Mesenchymal stem cell (in vitro differentiated cells and primary cell): Measurements from ENCODE around the gene ALPK3.

Experiments used
- DNase-seq: peaks from one replicate; pipeline ENCODE4 v3.0.0-alpha.2; 2013
- H2AFZ ChIP-seq: one replicate; pipeline ENCODE4 v1.6.1; 2013; ENCODE audit warnings: low read depth, mild to moderate bottlenecking, control low read depth, inconsistent platforms, low read length, moderate library complexity
- H2AK5ac ChIP-seq: 2 replicates; pipeline ENCODE4 v1.6.1; 2013; ENCODE audit warnings: low read length, moderate library complexity, mild to moderate bottlenecking, inconsistent platforms; ENCODE audit not compliant: severe bottlenecking
- H2BK120ac ChIP-seq: one replicate; pipeline ENCODE4 v1.6.1; 2013; ENCODE audit warnings: low read depth, mild to moderate bottlenecking, inconsistent platforms, low read length, moderate library complexity
- H2BK12ac ChIP-seq, 2 experiments: one replicate each; pipeline ENCODE4 v1.6.1; 2013; ENCODE audit warnings: inconsistent platforms in 2 of 2, low read length in 2 of 2, mild to moderate bottlenecking in 2 of 2, moderate library complexity in 2 of 2, control low read depth in 1 of 2
- H2BK15ac ChIP-seq: one replicate; pipeline ENCODE4 v1.6.1; 2013; ENCODE audit warnings: mild to moderate bottlenecking, low read depth, inconsistent platforms; ENCODE audit not compliant: poor library complexity, severe bottlenecking
- H2BK5ac ChIP-seq: 2 replicates; pipeline ENCODE4 v1.6.1; 2013; ENCODE audit warnings: low read depth, mild to moderate bottlenecking, low read length, control low read depth, inconsistent platforms; ENCODE audit not compliant: poor library complexity, severe bottlenecking
- H3K14ac ChIP-seq, 2 experiments: one replicate each; pipeline ENCODE4 v1.6.1; 2013; ENCODE audit warnings: inconsistent platforms in 2 of 2, low read length in 2 of 2, control low read depth in 1 of 2, mild to moderate bottlenecking in 1 of 2, moderate library complexity in 1 of 2
- H3K18ac ChIP-seq, 2 experiments: one replicate each; pipeline ENCODE4 v1.6.1; 2013; ENCODE audit warnings: inconsistent platforms in 2 of 2, low read length in 2 of 2, control low read depth in 1 of 2, low read depth in 1 of 2, mild to moderate bottlenecking in 1 of 2
- H3K23ac ChIP-seq, 2 experiments: one replicate each; pipeline ENCODE4 v1.6.1; 2013; ENCODE audit warnings: inconsistent platforms in 2 of 2, low read length in 2 of 2, mild to moderate bottlenecking in 2 of 2, moderate library complexity in 2 of 2, control low read depth in 1 of 2
- H3K27ac ChIP-seq: 2 replicates; pipeline ENCODE4 v1.5.1; 2013; ENCODE audit warnings: mild to moderate bottlenecking, moderate library complexity, low read length, control low read depth, inconsistent platforms; ENCODE audit not compliant: poor library complexity, severe bottlenecking
- H3K27me3 ChIP-seq, 2 experiments: 2 replicates each; pipeline versions ENCODE4 v1.6.1 to v1.7.0; 2013; ENCODE audit warnings: low read length in 2 of 2, mild to moderate bottlenecking in 2 of 2, moderate library complexity in 2 of 2, control low read depth in 1 of 2, inconsistent platforms in 1 of 2; ENCODE audit not compliant: control insufficient read depth in 1 of 2, insufficient read depth in 1 of 2
- H3K36me3 ChIP-seq, 2 experiments: 2 replicates each; pipeline versions ENCODE4 v1.6.1 to v1.7.0; 2013; ENCODE audit warnings: low read length in 2 of 2, control low read depth in 1 of 2, inconsistent platforms in 1 of 2, low read depth in 1 of 2, mild to moderate bottlenecking in 1 of 2; ENCODE audit not compliant: insufficient read depth in 2 of 2, control insufficient read depth in 1 of 2
- H3K4ac ChIP-seq, 2 experiments: one replicate each; pipeline ENCODE4 v1.6.1; 2013; ENCODE audit warnings: inconsistent platforms in 2 of 2, low read length in 2 of 2, mild to moderate bottlenecking in 2 of 2, moderate library complexity in 2 of 2, control low read depth in 1 of 2, low read depth in 1 of 2
- H3K4me1 ChIP-seq: 2 replicates; pipeline ENCODE4 v1.6.1; 2013; ENCODE audit warnings: low read depth, low read length, control low read depth; ENCODE audit not compliant: control insufficient read depth, insufficient read depth
- H3K4me2 ChIP-seq: 2 replicates; pipeline ENCODE4 v1.6.1; 2013; ENCODE audit warnings: low read length, mild to moderate bottlenecking, inconsistent platforms; ENCODE audit not compliant: poor library complexity, severe bottlenecking
- H3K4me3 ChIP-seq, 2 experiments: 2 replicates each; pipeline versions ENCODE4 v1.5.1 to v1.7.0; 2013; ENCODE audit warnings: low read length in 2 of 2, mild to moderate bottlenecking in 2 of 2, control low read depth in 1 of 2, low read depth in 1 of 2; ENCODE audit not compliant: insufficient read depth in 1 of 2
- H3K79me1 ChIP-seq: replicated peaks from 2 replicates; pipeline ENCODE4 v1.6.1; 2013; ENCODE audit warnings: mild to moderate bottlenecking, control low read depth, low read length, inconsistent platforms; ENCODE audit not compliant: poor library complexity, severe bottlenecking
- H3K9ac ChIP-seq: 2 replicates; pipeline ENCODE4 v1.7.0; 2013; ENCODE audit warnings: mild to moderate bottlenecking, low read length, moderate library complexity
- H3K9me3 ChIP-seq: 2 replicates; pipeline ENCODE4 v1.7.0; 2013; ENCODE audit warnings: mild to moderate bottlenecking, low read length; ENCODE audit not compliant: control insufficient read depth
- H4K8ac ChIP-seq: one replicate; pipeline ENCODE4 v1.6.1; 2013; ENCODE audit warnings: inconsistent platforms, mild to moderate bottlenecking, low read length, moderate library complexity
- H4K91ac ChIP-seq: one replicate; pipeline ENCODE4 v1.6.1; 2013; ENCODE audit warnings: mild to moderate bottlenecking, low read length, inconsistent platforms
- WGBS: methylation state at CpG from one replicate; pipeline ENCODE4 v1.1.7; 2013; ENCODE audit warnings: mixed read lengths; 5-methylcytosine and 5-hydroxymethylcytosine counted together

Gene ALPK3

DNA sequence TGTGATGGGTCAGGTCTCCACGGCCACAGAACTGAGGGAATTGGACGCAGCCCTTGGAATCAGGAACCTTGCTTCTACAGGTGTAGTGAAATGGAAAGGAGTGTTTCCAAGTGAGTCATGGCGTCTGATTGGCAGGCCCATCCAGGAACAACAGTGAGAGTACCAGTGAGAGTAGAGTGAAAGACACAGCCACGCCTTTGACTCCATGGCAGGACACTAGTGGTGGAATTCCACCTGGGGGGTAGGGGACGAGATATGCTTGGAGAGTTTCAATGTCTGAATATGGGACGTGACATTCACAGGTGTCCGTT lies 64.3 kb downstream of the ALPK3 start:
- no peak overlapping the region for H3K9ac ChIP-seq
- H3K79me1 ChIP-seq, result no peaks in the 10 kb centered on the region
- H3K27me3 ChIP-seq, result peaks cover 0 to 12% of the 10 kb centered on the region in 2 experiments
- no peak overlapping the region for H2BK15ac ChIP-seq
- peaks cover 7% of the 10 kb centered on the region for H3K4me1 ChIP-seq
- no peak overlapping the region for H3K27ac ChIP-seq
- no peak for DNase-seq
- no peaks in the 10 kb centered on the region for H3K36me3 ChIP-seq
- H3K4me2 ChIP-seq, result no peak overlapping the region
- no peak overlapping the region for H4K8ac ChIP-seq
- H3K14ac ChIP-seq, result no peak overlapping the region
- H3K4me3 ChIP-seq, result no peak overlapping the region
- H3K9me3 ChIP-seq, result no peaks in the 10 kb centered on the region
- H3K4ac ChIP-seq, result no peak overlapping the region
- H3K23ac ChIP-seq, result no peak overlapping the region
- H2BK12ac ChIP-seq, result no peak overlapping the region
- H2BK120ac ChIP-seq, result no peak overlapping the region
- no peak overlapping the region for H3K18ac ChIP-seq
- H2BK5ac ChIP-seq, result no peak overlapping the region
- WGBS, result 90% methylated on average over 7 of the region's 7 CpGs
- H4K91ac ChIP-seq, result no peak overlapping the region
- no peak overlapping the region for H2AK5ac ChIP-seq
- H2AFZ ChIP-seq, result no peak overlapping the region

- Histone ChIP-seq H2BK5ac (no peak overlapping the region), H3K14ac (no peak overlapping the region), H3K27ac (no peak overlapping the region), H4K8ac (no peak overlapping the region), H2BK12ac (no peak overlapping the region), H2AK5ac (no peak overlapping the region), H4K91ac (no peak overlapping the region), H3K9me3 (no peaks in the 10 kb centered on the region), H3K4me3 (no peak overlapping the region), H2BK120ac (no peak overlapping the region), H3K4me1 (peaks cover 7% of the 10 kb centered on the region), H3K79me1 (no peaks in the 10 kb centered on the region), H2BK15ac (no peak overlapping the region), H3K9ac (no peak overlapping the region), H3K4me2 (no peak overlapping the region), H3K27me3 (peaks cover 0 to 13% of the 10 kb centered on the region in 2 experiments), H3K4ac (no peak overlapping the region), H2AFZ (no peak overlapping the region), H3K23ac (no peak overlapping the region), H3K36me3 (no peaks in the 10 kb centered on the region), H3K18ac (no peak overlapping the region)
- WGBS, result 90% methylated on average over 4 of the region's 6 CpGs
- no peak for DNase-seq
Observed at GRCh38 chr15:84883466-84883865, 66.3 kb downstream of the ALPK3 start.

- Histone ChIP-seq H3K4ac (no peak within 1 kb of the TSS), H2BK120ac (no peak within 1 kb of the TSS), H4K91ac (no peak within 1 kb of the TSS), H3K18ac (no peak within 1 kb of the TSS), H3K14ac (no peak within 1 kb of the TSS), H2BK15ac (no peak within 1 kb of the TSS), H3K9ac (no peak within 1 kb of the TSS), H3K23ac (no peak within 1 kb of the TSS), H3K27ac (no peak within 1 kb of the TSS), H2BK5ac (no peak within 1 kb of the TSS), H3K4me1 (peaks cover 7% of the 10 kb centered on the region), H2AK5ac (no peak within 1 kb of the TSS), H2BK12ac (no peak within 1 kb of the TSS), H2AFZ (no peak within 1 kb of the TSS), H3K4me2 (no peak within 1 kb of the TSS), H3K79me1 (no peaks in the 10 kb centered on the region), H3K9me3 (no peaks in the 10 kb centered on the region), H3K36me3 (no peaks in the 10 kb centered on the region), H3K27me3 (peaks cover 0 to 20% of the 10 kb centered on the region in 2 experiments), H4K8ac (no peak within 1 kb of the TSS), H3K4me3 (no peak within 1 kb of the TSS)
- WGBS, result 82% methylated on average over 11 of the region's 11 CpGs
- DNase-seq, result no peak
Observed at GRCh38 chr15:84883916-84884781, 67.0 kb downstream of the ALPK3 start, which contains the start of gene SLC28A1. TSS of gene SLC28A1 (plus strand) at chr15:84884662. CDS start at chr15:84887761, 3,099 bp downstream.

- Histone ChIP-seq H4K8ac (no peak overlapping the region), H3K4me2 (no peak overlapping the region), H3K4ac (no peak overlapping the region), H3K79me1 (no peaks in the 10 kb centered on the region), H3K4me3 (no peak overlapping the region), H2BK120ac (no peak overlapping the region), H2AK5ac (no peak overlapping the region), H3K23ac (no peak overlapping the region), H4K91ac (no peak overlapping the region), H3K4me1 (peaks cover 10% of the 10 kb centered on the region), H3K14ac (no peak overlapping the region), H3K36me3 (no peaks in the 10 kb centered on the region), H3K18ac (no peak overlapping the region), H2BK15ac (no peak overlapping the region), H2BK12ac (no peak overlapping the region), H3K27ac (no peak overlapping the region), H3K9ac (no peak overlapping the region), H3K27me3 (peaks cover 0 to 21% of the 10 kb centered on the region in 2 experiments), H2BK5ac (no peak overlapping the region), H2AFZ (no peak overlapping the region), H3K9me3 (no peaks in the 10 kb centered on the region)
- no peak for DNase-seq
- 99% methylated on average over 5 of the region's 7 CpGs for WGBS
Observed at GRCh38 chr15:84885801-84886200, 68.6 kb downstream of the ALPK3 start.
